CD4-positive, alpha-beta T cell treated with Interleukin-15 for 1 hour (primary cell): ENCODE data around the gene SLC25A2.
"Not testable (repeated sequence)": the region's sequence is repeated elsewhere in the genome, so short reads cannot be mapped to it uniquely, and the experiment has no call there.

Experiments
- DNase-seq: peaks from one replicate; pipeline ENCODE4 v3.0.0-alpha.2; 2020

SLC25A2 gene

DNA sequence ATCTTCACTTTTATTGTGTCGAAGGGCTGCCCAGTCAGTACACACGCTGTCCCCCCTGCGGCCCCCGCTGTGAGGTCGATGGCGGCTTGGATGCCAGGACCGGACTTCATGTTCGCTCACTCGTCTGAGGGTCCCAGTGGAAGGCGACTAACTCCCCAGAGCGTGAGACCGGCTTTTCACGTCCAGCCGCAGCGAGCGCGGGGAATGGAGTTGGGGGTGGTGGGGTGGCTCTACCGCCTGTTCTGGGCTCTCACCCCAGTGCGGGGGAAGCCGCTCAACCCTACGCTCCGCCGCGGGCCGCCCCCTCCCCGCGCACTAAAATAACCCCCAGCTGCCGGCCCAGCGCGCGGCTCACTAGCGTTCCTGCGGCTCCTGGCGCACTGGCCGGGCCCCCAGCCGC lies at the start of gene SLC25A2:
Gene SLC25A2, minus strand, starts transcription at position 294 of the 400 bp plus-strand sequence. Its CDS starts 184 bp downstream, at position 110.
- DNase-seq: no peak

- no peak for DNase-seq
Measured at GRCh38 chr5:141351591-141351990, 47.7 kb upstream of the SLC25A2 start.

DNA sequence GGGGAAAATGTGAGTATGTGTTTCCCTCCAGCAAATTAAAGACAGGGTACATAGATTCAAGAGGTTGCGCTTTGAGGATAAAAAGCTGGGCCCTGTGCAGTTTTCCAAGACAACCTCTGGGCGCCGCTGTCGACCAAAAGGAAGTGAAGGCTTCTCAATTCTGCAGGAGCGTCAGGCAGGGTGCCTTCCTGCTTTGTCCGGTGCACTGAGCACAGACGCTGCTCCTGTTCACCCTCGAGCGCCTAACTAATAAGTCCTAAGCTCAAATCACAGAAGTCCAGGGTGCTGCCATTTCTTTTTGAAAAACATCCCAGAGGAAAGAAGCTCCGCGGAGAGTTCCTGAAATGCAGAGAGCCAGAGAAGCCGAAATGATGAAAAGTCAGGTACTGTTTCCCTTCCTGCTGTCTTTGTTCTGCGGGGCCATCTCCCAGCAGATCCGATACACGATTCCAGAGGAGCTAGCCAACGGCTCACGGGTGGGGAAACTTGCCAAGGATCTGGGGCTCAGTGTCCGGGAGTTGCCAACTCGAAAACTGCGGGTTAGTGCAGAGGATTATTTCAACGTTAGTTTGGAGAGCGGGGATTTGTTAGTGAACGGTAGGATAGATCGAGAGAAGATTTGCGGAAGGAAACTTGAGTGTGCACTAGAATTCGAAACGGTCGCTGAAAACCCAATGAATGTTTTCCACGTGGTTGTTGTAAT lies 46.2 kb upstream of the SLC25A2 start, which contains the start of gene PCDHGB1:
Gene PCDHGB1, plus strand, starts transcription at position 183 of the 703 bp plus-strand sequence. Its CDS starts 162 bp downstream, at position 345.
- peak; percentile 20 for DNase-seq

- not testable (repeated sequence) for DNase-seq
Measured at GRCh38 chr5:141346017-141346416, 42.2 kb upstream of the SLC25A2 start.

- DNase-seq: no peak
Measured at GRCh38 chr5:141345327-141345726, 41.5 kb upstream of the SLC25A2 start.

DNA sequence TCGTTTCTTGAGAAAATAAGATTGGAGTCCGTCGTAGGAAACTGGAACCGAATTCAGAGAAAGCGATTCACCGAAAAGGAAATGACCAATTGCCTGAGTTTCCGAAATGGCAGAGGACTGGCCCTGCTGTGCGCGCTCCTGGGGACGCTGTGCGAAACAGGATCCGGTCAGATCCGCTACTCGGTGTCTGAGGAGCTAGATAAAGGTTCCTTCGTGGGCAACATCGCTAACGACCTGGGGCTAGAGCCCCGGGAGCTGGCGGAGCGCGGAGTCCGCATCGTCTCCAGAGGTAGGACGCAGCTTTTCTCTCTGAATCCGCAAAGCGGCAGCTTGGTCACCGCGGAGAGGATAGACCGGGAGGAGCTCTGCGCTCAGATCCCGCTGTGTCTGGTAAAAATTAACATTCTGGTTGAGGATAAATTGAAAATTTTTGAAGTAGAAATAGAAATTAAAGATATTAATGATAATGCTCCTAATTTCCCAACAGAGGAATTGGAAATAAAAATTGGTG lies 40.2 kb upstream of the SLC25A2 start:
- DNase-seq: no peak

GRCh38 chr5:141343242-141343952 lies 39.5 kb upstream of the SLC25A2 start, which contains the start of gene PCDHGA3:
Gene PCDHGA3 (plus strand): TSS chr5:141343829. CDS start chr5:141344034, 205 bp downstream.
- no peak for DNase-seq

DNA sequence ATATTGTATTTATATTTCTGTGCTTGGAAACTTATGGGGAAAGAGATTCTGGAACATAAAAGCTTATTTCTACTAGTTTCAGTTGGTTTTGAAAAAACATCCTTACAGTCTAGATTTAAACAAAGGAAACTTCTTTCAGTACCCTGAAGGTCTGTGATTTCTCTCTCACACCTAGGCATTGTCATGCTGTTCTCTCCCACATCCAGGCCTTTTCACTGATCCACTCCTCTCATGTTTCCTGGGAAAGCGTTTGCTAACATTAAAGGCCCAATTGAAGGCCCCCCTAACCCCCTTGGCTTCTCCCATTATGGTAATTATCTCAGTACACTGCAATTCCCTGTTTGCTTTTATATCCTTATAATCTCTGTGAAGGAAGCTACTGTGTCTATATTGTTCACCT lies 38.9 kb upstream of the SLC25A2 start:
- no peak for DNase-seq

GRCh38 chr5:141340781-141341354 lies 37.0 kb upstream of the SLC25A2 start:
- DNase-seq: not testable (repeated sequence)

- DNase-seq: no peak
Measured at GRCh38 chr5:141338538-141339306, 34.9 kb upstream of the SLC25A2 start, which contains the start of gene PCDHGA2. Gene PCDHGA2 (plus strand): TSS chr5:141338760.

DNA sequence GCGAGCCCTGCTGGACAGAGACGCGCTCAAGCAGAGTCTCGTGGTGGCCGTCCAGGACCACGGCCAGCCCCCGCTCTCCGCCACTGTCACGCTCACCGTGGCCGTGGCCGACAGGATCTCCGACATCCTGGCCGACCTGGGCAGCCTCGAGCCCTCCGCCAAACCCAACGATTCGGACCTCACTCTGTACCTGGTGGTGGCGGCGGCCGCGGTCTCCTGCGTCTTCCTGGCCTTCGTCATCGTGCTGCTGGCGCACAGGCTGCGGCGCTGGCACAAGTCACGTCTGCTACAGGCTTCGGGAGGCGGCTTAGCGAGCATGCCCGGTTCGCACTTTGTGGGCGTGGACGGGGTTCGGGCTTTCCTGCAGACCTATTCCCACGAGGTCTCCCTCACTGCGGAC lies 28.7 kb upstream of the SLC25A2 start:
- not testable (repeated sequence) for DNase-seq

- no peak for DNase-seq
Measured at GRCh38 chr5:141330299-141331080, 26.6 kb upstream of the SLC25A2 start, which contains the start of gene PCDHGA1. Gene PCDHGA1 (plus strand): TSS chr5:141330514.

DNA sequence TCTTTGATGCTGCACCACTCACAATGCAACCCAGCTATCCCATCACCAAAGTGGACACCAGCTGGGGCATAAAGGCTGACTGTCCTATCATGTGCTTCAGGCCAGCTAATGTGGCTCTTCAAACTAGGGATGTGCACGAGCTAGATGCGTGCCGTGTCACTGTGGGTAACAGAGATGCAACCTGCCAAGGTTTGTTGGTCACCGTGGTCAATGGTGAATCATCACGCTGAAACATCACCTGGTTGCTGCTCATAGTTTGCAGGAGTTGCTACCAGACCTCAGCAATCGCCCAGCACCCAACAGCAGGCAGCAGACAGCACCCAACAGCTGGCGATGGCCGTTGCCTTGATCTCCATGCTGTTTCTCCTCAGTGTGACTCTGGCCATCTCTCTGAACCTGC lies 24.4 kb upstream of the SLC25A2 start:
- DNase-seq: no peak

- peak; percentile 72 for DNase-seq
Measured at GRCh38 chr5:141326088-141326854, 22.4 kb upstream of the SLC25A2 start.

- DNase-seq: no peak
Measured at GRCh38 chr5:141322261-141322660, 18.4 kb upstream of the SLC25A2 start.

- peak; percentile 94 for DNase-seq
Measured at GRCh38 chr5:141320225-141321169, 16.6 kb upstream of the SLC25A2 start, which contains the start of gene TAF7. Gene TAF7 (minus strand): TSS chr5:141320784. CDS start chr5:141320044, 740 bp downstream.

DNA sequence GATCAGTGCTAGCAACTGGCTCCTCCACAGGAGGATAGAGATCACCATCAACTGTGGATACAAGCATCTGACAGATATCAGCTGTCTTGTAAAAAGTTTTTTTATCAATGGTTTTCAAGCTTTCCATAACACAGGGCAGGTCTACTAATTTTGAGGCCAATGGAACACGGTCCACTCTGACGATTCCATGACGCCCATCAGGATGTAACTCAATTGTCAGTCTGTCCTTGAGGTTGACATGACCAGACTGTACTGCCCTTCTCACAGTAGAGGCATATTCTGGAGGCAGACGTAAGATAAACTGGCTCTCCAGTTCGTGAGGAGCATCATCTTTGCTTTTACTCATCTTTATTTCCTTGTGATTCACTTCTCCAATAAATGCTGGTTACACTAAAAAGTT lies 15.8 kb upstream of the SLC25A2 start:
- DNase-seq: no peak

DNA sequence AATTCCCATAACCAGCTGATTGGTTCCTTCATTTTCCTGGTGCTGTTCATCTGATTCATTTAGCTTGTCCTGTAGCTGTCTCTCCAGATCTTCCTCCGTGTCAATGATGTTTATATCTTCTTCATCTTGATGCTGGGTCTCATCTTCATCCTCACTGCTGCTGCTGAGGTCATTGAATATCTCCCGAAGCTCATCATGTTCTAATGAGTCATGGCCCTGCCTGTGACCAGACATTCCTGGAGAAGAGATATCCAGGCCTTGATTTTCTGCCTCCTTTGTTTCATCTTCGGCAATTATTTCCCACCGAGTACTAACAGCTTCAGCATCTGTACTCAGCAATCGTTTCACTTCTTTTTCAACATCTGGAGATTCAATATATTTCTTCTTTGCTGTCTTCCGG lies 15.4 kb upstream of the SLC25A2 start:
- no peak for DNase-seq

DNA sequence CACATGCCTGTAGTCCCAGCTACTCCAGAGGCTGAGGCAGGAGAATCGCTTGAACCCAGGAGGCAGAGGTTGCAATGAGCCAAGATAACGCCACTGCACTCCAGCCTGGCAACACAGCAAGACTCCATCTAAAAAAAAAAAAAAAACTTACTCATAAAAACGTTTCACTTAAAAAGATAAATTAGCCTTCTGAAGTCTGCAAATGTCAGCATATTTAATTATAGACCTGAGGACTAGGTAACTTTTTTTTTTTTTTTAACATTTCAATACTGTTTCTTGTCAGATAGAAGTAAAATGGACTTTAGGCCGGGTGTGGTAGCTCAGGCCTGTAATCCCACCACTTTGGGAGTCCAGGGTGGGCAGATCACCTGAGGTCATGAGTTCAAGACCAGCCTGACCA lies 13.1 kb upstream of the SLC25A2 start:
- DNase-seq: not testable (repeated sequence)

DNA sequence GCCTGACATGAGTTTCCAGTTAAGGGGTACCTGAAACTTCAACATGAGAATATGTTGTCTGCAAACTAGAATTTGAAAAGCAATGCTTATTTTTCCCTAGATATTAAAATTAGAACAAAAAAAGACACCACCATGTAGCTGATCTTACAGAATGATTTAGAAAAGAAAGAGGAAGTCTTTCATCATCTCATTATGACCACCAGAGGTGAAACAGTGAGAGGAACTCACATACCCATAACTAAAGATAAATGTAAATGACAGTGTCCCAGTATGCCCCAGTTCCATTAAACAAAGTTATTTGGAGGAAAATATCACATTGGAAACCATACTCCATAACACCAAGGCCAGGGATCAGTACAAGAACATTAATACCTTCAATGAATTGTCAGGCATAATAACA lies 9.9 kb upstream of the SLC25A2 start:
- no peak for DNase-seq
